Measurements from ENCODE around the gene TMEM272. TPM values are rescaled to one million over a fixed set of nuclear protein-coding genes. Genes with fewer than 3 reads are reported as not detected.

TMEM272 gene
- total and polyA plus RNA-seq, 2 of the 13 experiments (the other 11 are each of a cell fraction or from before 2014, with no cell fraction given), result 0.37 to 0.62 TPM

DNA sequence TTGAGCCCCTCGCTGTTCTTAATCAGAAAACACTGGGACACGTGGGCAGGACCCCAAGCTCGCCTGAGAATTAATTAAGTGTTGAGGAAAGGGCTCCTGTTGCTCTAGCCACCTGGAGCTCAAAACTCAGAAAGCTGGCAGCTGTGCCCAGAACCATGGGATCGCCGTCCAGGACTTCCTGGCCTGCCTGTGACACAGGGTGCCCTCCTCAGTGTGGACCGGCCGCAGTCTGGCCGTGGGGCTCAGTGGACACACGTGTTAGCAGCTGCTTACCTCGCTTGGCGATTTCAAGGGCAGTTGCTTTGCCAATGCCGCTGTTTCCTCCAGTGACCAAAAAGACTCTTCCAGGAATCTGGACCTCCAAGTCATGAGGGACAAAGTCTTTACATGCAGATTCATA, 45.7 kb downstream of the TMEM272 start:
- no peak overlapping the region for H3K4me3 ChIP-seq (replicated peaks in 1 of 3; ENCODE audit: insufficient read depth in 1 of 3, low read depth in 2 of 3, low read length in 3 of 3)
- H2AFZ ChIP-seq (ENCODE audit: low read length), result no peak overlapping the region
- TF ChIP-seq ZNF430 (CRISPR knock-in tag; IDR thresholded peaks at IDR 0.05), result no peak
- no peak for TF ChIP-seq SETDB1 (CRISPR knock-in tag; IDR thresholded peaks at IDR 0.05; ENCODE audit: borderline replicate concordance)
- no peak for TF ChIP-seq ZNF260 (CRISPR knock-in tag; IDR thresholded peaks at IDR 0.05; ENCODE audit: borderline replicate concordance, low read depth)
- TF ChIP-seq, protein P1, sequence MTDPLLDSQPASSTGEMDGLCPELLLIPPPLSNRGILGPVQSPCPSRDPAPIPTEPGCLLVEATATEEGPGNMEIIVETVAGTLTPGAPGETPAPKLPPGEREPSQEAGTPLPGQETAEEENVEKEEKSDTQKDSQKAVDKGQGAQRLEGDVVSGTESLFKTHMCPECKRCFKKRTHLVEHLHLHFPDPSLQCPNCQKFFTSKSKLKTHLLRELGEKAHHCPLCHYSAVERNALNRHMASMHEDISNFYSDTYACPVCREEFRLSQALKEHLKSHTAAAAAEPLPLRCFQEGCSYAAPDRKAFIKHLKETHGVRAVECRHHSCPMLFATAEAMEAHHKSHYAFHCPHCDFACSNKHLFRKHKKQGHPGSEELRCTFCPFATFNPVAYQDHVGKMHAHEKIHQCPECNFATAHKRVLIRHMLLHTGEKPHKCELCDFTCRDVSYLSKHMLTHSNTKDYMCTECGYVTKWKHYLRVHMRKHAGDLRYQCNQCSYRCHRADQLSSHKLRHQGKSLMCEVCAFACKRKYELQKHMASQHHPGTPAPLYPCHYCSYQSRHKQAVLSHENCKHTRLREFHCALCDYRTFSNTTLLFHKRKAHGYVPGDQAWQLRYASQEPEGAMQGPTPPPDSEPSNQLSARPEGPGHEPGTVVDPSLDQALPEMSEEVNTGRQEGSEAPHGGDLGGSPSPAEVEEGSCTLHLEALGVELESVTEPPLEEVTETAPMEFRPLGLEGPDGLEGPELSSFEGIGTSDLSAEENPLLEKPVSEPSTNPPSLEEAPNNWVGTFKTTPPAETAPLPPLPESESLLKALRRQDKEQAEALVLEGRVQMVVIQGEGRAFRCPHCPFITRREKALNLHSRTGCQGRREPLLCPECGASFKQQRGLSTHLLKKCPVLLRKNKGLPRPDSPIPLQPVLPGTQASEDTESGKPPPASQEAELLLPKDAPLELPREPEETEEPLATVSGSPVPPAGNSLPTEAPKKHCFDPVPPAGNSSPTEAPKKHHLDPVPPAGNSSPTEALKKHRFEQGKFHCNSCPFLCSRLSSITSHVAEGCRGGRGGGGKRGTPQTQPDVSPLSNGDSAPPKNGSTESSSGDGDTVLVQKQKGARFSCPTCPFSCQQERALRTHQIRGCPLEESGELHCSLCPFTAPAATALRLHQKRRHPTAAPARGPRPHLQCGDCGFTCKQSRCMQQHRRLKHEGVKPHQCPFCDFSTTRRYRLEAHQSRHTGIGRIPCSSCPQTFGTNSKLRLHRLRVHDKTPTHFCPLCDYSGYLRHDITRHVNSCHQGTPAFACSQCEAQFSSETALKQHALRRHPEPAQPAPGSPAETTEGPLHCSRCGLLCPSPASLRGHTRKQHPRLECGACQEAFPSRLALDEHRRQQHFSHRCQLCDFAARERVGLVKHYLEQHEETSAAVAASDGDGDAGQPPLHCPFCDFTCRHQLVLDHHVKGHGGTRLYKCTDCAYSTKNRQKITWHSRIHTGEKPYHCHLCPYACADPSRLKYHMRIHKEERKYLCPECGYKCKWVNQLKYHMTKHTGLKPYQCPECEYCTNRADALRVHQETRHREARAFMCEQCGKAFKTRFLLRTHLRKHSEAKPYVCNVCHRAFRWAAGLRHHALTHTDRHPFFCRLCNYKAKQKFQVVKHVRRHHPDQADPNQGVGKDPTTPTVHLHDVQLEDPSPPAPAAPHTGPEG (CRISPR knock-in tag; IDR thresholded peaks at IDR 0.05), result no peak
- TF ChIP-seq ERF (CRISPR knock-in tag; IDR thresholded peaks at IDR 0.05), result no peak
- TF ChIP-seq YEATS4 (CRISPR knock-in tag; IDR thresholded peaks at IDR 0.05; ENCODE audit: borderline replicate concordance), result no peak
- TF ChIP-seq NR1H2 (CRISPR knock-in tag; IDR thresholded peaks at IDR 0.05; ENCODE audit: borderline replicate concordance, low read depth), result no peak
- TF ChIP-seq EP300 (IDR thresholded peaks at IDR 0.05; ENCODE audit: low read depth in 2 of 2, low read length in 2 of 2), result no peak
- TF ChIP-seq EP300 (CRISPR knock-in tag; IDR thresholded peaks at IDR 0.05; ENCODE audit: borderline replicate concordance), result no peak
- no peaks in the 10 kb centered on the region for H3K9me3 ChIP-seq (ENCODE audit: low read length)
- no peaks in the 10 kb centered on the region for H4K20me1 ChIP-seq (ENCODE audit: insufficient read depth, low read length)
- peaks cover 41% of the 10 kb centered on the region for H3K4me1 ChIP-seq (ENCODE audit: insufficient read depth, low read length)
- FAIRE-seq, result no peak
- no peaks in the 10 kb centered on the region for H3K79me2 ChIP-seq (ENCODE audit: insufficient read depth, low read length)
- ChIA-PET POLR2A (interaction anchor here (1.3 to 1.6 kb wide), 2 partner anchors 346 to 348 kb away, joined by 3 to 5 read pairs; partner anchors contain the start of gene INTS6), CTCF (ENCODE audit: low intra/inter-chr PET ratio, low total read pairs) (interaction anchor here (1.9 kb wide), 1 partner anchor 365 kb away, joined by 4 read pairs; no protein-coding TSS in a partner anchor)
- no peak for ATAC-seq
- no TSS peak for BruUV-seq (replicated peaks)
- no peak overlapping the region for H3K4me2 ChIP-seq (ENCODE audit: low read depth, low read length)
- H3K27me3 ChIP-seq (ENCODE audit: control insufficient read depth in 1 of 2, insufficient read depth in 2 of 2, low read length in 2 of 2), result no peaks in the 10 kb centered on the region
- 98% methylated on average over 7 of the region's 12 CpGs for WGBS (ENCODE audit: low lambda C conversion rate)
- H3K9ac ChIP-seq (ENCODE audit: insufficient read depth, low read depth, low read length), result no peak overlapping the region
- in situ Hi-C loops (cut with HindIII; ENCODE audit: extremely low pct_ligation_motif_present, low pct_unique_long_range_greater_than_20kb), result loop anchor here (10.0 kb wide), 2 partner anchors 354 to 674 kb away; no protein-coding TSS in a partner anchor
- H3K27ac ChIP-seq (ENCODE audit: extremely low read length, insufficient read depth, low read length), result no peak overlapping the region
- H3K36me3 ChIP-seq (replicated peaks in 1 of 2; ENCODE audit: control insufficient read depth in 1 of 2, insufficient read depth in 2 of 2, low read length in 2 of 2), result 0 out of 5 replicates have a peak, but pooled peaks cover 0 to 1% of the 10 kb centered on the region in 2 experiments
- intact Hi-C loops (cut with micrococcal nuclease; ENCODE audit: unreplicated experiment), result loop anchor here (5.0 kb wide), 3 partner anchors 212 to 672 kb away; no protein-coding TSS in a partner anchor
- no peak for DNase-seq (ENCODE audit: low spot score)

All from HepG2 (cell line).